Measurements from ENCODE around the gene CPA1. TPM values are rescaled to one million over a fixed set of nuclear protein-coding genes. Genes with fewer than 3 reads are reported as not detected.
A peak's percentile ranks its signal among the peaks of the same experiment; 100 is the strongest.

CPA1 gene
- total and polyA plus RNA-seq, 9 of the 15 experiments (the other 6 are each of a cell fraction or from before 2014, with no cell fraction given): 6.5 TPM; not detected in 8

DNA sequence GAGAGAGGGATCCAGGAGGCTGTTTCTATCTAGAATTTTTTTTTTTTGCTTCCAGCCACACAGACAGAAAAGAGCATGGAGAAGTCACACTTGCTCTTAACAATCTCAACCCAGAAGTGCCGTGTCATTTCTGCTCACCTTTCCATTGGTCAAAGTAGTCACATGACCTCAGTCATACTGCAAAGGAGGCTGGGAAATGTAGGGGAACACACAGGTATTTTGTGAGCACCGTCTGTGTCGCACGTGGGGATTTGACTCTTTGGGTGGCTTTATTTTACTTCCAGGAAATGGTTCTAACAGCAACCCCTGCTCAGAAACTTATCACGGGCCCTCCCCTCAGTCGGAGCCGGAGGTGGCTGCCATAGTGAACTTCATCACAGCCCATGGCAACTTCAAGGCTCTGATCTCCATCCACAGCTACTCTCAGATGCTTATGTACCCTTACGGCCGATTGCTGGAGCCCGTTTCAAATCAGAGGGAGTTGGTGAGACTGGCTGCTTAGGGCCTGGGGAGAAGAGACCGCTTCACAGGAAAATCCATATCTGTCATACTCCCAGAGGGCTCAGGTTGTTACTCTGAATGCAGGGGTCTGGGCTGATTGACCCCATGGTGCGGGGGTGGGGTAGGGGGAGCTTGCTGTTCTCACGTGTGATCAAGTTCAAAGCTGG lies 13.1 kb upstream of the CPA1 start (continued):
- TF ChIP-seq HOMEZ (CRISPR knock-in tag; IDR thresholded peaks at IDR 0.05) (no peak), ETV5 (CRISPR knock-in tag; IDR thresholded peaks at IDR 0.05; ENCODE audit: low read depth) (no peak), ETS2 (tag; IDR thresholded peaks at IDR 0.05; ENCODE audit: borderline replicate concordance, poor library complexity, severe bottlenecking) (no peak), SMAD3 (CRISPR knock-in tag; conservative IDR thresholded peaks at IDR 0.05) (no peak), ZNF316 (IDR thresholded peaks at IDR 0.05) (peak; percentile 63; the same call in 1 of the 2 replicates), ZNF232 (CRISPR knock-in tag; IDR thresholded peaks at IDR 0.05) (no peak), NFXL1 (CRISPR knock-in tag; IDR thresholded peaks at IDR 0.05) (no peak), ZNF75A (CRISPR knock-in tag; IDR thresholded peaks at IDR 0.05) (no peak), PRMT5 (CRISPR knock-in tag; IDR thresholded peaks at IDR 0.05) (no peak), NR3C1 (CRISPR knock-in tag; IDR thresholded peaks at IDR 0.05) (no peak), MAFG (tag; conservative IDR thresholded peaks at IDR 0.05) (peak; percentile 34; the same call in 1 of the 2 replicates), NFE2 (IDR thresholded peaks at IDR 0.05; ENCODE audit: low read depth) (peak; percentile 76), HMGN3 (IDR thresholded peaks at IDR 0.05; ENCODE audit: borderline replicate concordance, extremely low read depth, insufficient read length, low read depth, low read length) (no peak), ZC3H4 (CRISPR knock-in tag; IDR thresholded peaks at IDR 0.05; ENCODE audit: borderline replicate concordance) (no peak), ATF7 (IDR thresholded peaks at IDR 0.05) (no peak), NBN (IDR thresholded peaks at IDR 0.05; ENCODE audit: low read depth) (no peak), CREB3L1 (IDR thresholded peaks at IDR 0.05; ENCODE audit: borderline replicate concordance, low read depth) (no peak), ZNF3 (CRISPR knock-in tag; IDR thresholded peaks at IDR 0.05) (no peak), ZBTB17 (CRISPR knock-in tag; IDR thresholded peaks at IDR 0.05) (no peak), ZNF124 (CRISPR knock-in tag; IDR thresholded peaks at IDR 0.05) (no peak), NCOA4 (IDR thresholded peaks at IDR 0.05; ENCODE audit: partially characterized antibody) (no peak)
- TF ChIP-seq, protein P1, sequence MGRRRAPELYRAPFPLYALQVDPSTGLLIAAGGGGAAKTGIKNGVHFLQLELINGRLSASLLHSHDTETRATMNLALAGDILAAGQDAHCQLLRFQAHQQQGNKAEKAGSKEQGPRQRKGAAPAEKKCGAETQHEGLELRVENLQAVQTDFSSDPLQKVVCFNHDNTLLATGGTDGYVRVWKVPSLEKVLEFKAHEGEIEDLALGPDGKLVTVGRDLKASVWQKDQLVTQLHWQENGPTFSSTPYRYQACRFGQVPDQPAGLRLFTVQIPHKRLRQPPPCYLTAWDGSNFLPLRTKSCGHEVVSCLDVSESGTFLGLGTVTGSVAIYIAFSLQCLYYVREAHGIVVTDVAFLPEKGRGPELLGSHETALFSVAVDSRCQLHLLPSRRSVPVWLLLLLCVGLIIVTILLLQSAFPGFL (CRISPR knock-in tag; IDR thresholded peaks at IDR 0.05): no peak
- TF ChIP-seq, protein P2, sequence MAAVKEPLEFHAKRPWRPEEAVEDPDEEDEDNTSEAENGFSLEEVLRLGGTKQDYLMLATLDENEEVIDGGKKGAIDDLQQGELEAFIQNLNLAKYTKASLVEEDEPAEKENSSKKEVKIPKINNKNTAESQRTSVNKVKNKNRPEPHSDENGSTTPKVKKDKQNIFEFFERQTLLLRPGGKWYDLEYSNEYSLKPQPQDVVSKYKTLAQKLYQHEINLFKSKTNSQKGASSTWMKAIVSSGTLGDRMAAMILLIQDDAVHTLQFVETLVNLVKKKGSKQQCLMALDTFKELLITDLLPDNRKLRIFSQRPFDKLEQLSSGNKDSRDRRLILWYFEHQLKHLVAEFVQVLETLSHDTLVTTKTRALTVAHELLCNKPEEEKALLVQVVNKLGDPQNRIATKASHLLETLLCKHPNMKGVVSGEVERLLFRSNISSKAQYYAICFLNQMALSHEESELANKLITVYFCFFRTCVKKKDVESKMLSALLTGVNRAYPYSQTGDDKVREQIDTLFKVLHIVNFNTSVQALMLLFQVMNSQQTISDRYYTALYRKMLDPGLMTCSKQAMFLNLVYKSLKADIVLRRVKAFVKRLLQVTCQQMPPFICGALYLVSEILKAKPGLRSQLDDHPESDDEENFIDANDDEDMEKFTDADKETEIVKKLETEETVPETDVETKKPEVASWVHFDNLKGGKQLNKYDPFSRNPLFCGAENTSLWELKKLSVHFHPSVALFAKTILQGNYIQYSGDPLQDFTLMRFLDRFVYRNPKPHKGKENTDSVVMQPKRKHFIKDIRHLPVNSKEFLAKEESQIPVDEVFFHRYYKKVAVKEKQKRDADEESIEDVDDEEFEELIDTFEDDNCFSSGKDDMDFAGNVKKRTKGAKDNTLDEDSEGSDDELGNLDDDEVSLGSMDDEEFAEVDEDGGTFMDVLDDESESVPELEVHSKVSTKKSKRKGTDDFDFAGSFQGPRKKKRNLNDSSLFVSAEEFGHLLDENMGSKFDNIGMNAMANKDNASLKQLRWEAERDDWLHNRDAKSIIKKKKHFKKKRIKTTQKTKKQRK (IDR thresholded peaks at IDR 0.05; ENCODE audit: borderline replicate concordance, low read depth, low read length): no peak

Measured in K562 (cell line).